Pancreas (tissue), 10 donors: Measurements from ENCODE around the gene KIF21B. TPM values are rescaled to one million over a fixed set of nuclear protein-coding genes. Genes with fewer than 3 reads are reported as not detected.
"Not testable (repeated sequence)": the region's sequence is repeated elsewhere in the genome, so short reads cannot be mapped to it uniquely, and the experiment has no call there.

Experiments
- ATAC-seq, 4 donors: fragments of 200-7000 bp; cut with Tn5 transposase; one replicate each; pipeline versions ENCODE4 v1.8.0 to v1.9.1; 2020; ENCODE audit warnings: mild to moderate bottlenecking in 4 of 4, moderate library complexity in 4 of 4
- DNase-seq, 6 donors: peaks; one replicate each; pipeline ENCODE4 v3.0.0-alpha.2; 2020
- FAIRE-seq: peaks from 2 replicates; lab custom pipeline; 2012; peaks lifted over from hg19 to GRCh38; lab: Jason Lieb, UNC
- H3K27ac ChIP-seq, 4 donors: fragments of 200-600 bp; sonication (generic); 1 replicate in 3 of 4; 2 replicates in 1 of 4; pipeline versions ENCODE4 v1.5.0 to v1.8.0; 2020
- H3K27me3 ChIP-seq, 4 donors: fragments of 200-600 bp; one replicate each; pipeline ENCODE4 v1.8.0; 2021
- H3K36me3 ChIP-seq, 3 donors: fragments of 200-600 bp; sonication (generic) in 1 of 3; one replicate each; pipeline versions ENCODE4 v1.5.0 to v1.8.0; 2020 to 2021
- H3K4me1 ChIP-seq, 3 donors: fragments of 200-600 bp; one replicate each; pipeline ENCODE4 v1.8.0; 2021
- H3K4me3 ChIP-seq, 4 donors: fragments of 200-600 bp; sonication (generic) in 2 of 4; one replicate each; pipeline versions ENCODE4 v1.5.0 to v1.8.0; 2020 to 2021
- H3K9me3 ChIP-seq, 4 donors: fragments of 200-600 bp; one replicate each; pipeline ENCODE4 v1.8.0; 2021
- WGBS, 2 donors: extraction: QIAGEN DNeasy Blood & Tissue Kit; methylation state at CpG; one replicate each; pipeline ENCODE4 v1.1.7; 2013; 5-methylcytosine and 5-hydroxymethylcytosine counted together
- intact Hi-C, 3 donors: fragments of 100-400 bp; cut with DNase I; formaldehyde crosslinking; loops; one replicate each; pipeline versions ENCODE4 v1.11.1 to v1.14.2; 2022
- polyA plus RNA-seq, 2 donors: library from polyadenylated mRNA; stranded (reverse); fragments of 200-250 nt; gene quantifications; one replicate each; pipeline ENCODE4 v1.2.3, GENCODE V29; 2013
- total RNA-seq, 6 donors: library from RNA; stranded (reverse); fragmentation: NEBNext Ultra II Directional in 4 of 6; extraction: Animal tissue kit (Norgen Biotek cat#: 25700) in 4 of 6; gene quantifications; one replicate each; pipeline versions ENCODE4 v1.2.1 to v1.2.4, GENCODE V29; 2021 to 2023
- TF ChIP-seq, protein P1 (sequence below), 4 donors: fragments of 200-600 bp; sonication (generic) in 3 of 4; IDR thresholded peaks; one replicate each; pipeline versions ENCODE4 v1.5.0 to v1.8.0; 2021; ENCODE audit warnings: antibody characterized with exemption in 4 of 4
- donor health status: healthy with polysubstance abuse.
- donor health status: DM: no; HTN: no; CAD: no; lungs with moderate emphysema.
- donor health status: DM: no; HTN: no; CAD: no.
- donor health status: control.
- donor health status: control.
- donor health status: Bipolar disorder and iron deficiency.
- donor health status: DM: yes; HTN: yes; CAD: no.
- donor health status: DM: no; HTN: no; CAD: no.
- donor health status: DM: no; HTN: no; CAD: no.
- donor health status: DM: yes; HTN: yes; CAD: no.

The KIF21B gene
- total and polyA plus RNA-seq, 8 donors: 0.51 to 2.5 (median 0.93) TPM

- DNase-seq (no peak), ATAC-seq (no peak), FAIRE-seq (no peak)
- H3K27ac ChIP-seq: no peak overlapping the region
- intact Hi-C loops: no loop called here
- TF ChIP-seq, protein P1, sequence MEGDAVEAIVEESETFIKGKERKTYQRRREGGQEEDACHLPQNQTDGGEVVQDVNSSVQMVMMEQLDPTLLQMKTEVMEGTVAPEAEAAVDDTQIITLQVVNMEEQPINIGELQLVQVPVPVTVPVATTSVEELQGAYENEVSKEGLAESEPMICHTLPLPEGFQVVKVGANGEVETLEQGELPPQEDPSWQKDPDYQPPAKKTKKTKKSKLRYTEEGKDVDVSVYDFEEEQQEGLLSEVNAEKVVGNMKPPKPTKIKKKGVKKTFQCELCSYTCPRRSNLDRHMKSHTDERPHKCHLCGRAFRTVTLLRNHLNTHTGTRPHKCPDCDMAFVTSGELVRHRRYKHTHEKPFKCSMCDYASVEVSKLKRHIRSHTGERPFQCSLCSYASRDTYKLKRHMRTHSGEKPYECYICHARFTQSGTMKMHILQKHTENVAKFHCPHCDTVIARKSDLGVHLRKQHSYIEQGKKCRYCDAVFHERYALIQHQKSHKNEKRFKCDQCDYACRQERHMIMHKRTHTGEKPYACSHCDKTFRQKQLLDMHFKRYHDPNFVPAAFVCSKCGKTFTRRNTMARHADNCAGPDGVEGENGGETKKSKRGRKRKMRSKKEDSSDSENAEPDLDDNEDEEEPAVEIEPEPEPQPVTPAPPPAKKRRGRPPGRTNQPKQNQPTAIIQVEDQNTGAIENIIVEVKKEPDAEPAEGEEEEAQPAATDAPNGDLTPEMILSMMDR (IDR thresholded peaks at IDR 0.05): no peak
- WGBS, 2 donors: 82 to 87% methylated on average over 11 of the region's 11 CpGs
- H3K4me1 ChIP-seq: no peaks in the 10 kb centered on the region
- H3K4me3 ChIP-seq: no peak overlapping the region
- no peaks in the 10 kb centered on the region for H3K36me3 ChIP-seq
- H3K27me3 ChIP-seq: no peaks in the 10 kb centered on the region
- no peaks in the 10 kb centered on the region for H3K9me3 ChIP-seq
Measured at GRCh38 chr1:200967693-200968468, 55.6 kb downstream of the KIF21B start.

- TF ChIP-seq, protein P1 (IDR thresholded peaks at IDR 0.05): no peak
- H3K4me3 ChIP-seq: no peak overlapping the region
- H3K27me3 ChIP-seq: no peaks in the 10 kb centered on the region
- H3K9me3 ChIP-seq: no peaks in the 10 kb centered on the region
- H3K4me1 ChIP-seq: no peaks in the 10 kb centered on the region
- H3K36me3 ChIP-seq: no peaks in the 10 kb centered on the region
- DNase-seq (no peak), ATAC-seq (no peak), FAIRE-seq (no peak)
- 97 to 98% methylated on average over 2 of the region's 2 CpGs for WGBS, 2 donors
- no peak overlapping the region for H3K27ac ChIP-seq
- intact Hi-C loops: no loop called here
Measured at GRCh38 chr1:200966934-200967333, 56.6 kb downstream of the KIF21B start.

DNA sequence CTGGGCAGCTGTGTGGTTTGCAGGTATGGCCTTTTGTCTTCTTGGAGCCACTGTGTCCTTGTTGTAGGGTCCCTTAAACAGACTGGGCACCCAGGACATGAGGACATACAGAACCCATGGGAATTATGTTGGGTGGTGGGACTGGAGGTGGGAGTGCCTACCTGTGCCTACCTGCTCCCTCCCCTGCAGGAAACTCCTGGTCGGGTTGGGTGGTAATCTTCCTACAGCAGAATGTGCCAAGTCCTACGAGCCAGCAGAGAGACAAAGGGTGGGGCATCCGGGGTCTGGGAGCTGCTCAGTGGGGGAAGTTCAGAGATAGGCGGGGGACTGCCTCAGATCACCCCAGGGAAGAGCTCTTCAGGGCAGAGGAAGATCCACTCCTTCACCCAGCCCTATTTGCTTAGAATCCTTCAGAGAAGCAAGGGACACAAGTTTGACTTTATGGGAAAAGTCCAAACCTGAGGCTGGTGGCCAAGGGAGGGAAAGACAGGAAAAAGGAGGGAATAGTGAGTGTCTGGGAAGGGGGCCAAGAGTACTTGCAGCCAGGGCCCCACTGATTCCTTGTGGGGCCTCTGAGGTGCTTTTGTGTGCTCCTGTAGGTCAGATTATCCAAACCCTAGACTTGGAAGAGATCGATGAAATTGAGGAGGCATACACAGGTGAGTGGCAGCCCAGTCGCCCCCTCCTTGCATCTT lies 58.3 kb downstream of the KIF21B start:
- H3K9me3 ChIP-seq: no peaks in the 10 kb centered on the region
- no peak for ATAC-seq
- no peaks in the 10 kb centered on the region for H3K36me3 ChIP-seq
- no peaks in the 10 kb centered on the region for H3K4me1 ChIP-seq
- TF ChIP-seq, protein P1 (IDR thresholded peaks at IDR 0.05): no peak
- no peak for FAIRE-seq
- peak in 1 of 6 donors; percentile 28 for DNase-seq
- no peak overlapping the region for H3K4me3 ChIP-seq
- 61 to 66% methylated on average over 6 of the region's 6 CpGs for WGBS, 2 donors
- intact Hi-C loops: no loop called here
- no peak overlapping the region for H3K27ac ChIP-seq
- H3K27me3 ChIP-seq: no peaks in the 10 kb centered on the region

DNA sequence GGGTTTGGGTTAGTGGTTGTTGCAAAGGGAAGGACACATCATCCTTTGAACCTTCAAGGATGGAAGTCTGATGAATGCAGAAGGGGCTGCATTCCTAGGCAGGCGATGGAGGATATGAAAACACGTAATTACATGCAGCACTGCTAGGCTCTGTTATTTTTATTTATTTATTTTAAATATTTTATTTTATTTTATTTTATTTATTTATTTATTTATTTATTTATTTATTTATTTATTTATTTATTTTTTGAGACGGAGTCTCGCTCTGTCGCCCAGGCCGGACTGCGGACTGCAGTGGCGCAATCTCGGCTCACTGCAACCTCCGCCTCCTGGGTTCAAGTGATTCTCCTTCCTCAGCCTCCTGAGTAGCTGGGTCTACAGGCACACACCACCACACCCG lies 59.6 kb downstream of the KIF21B start:
- H3K4me3 ChIP-seq, H3K9me3 ChIP-seq, DNase-seq, H3K27me3 ChIP-seq, H3K27ac ChIP-seq, FAIRE-seq, ATAC-seq, H3K4me1 ChIP-seq, H3K36me3 ChIP-seq, intact Hi-C loops: not testable (repeated sequence)
- 85 to 90% methylated on average over 11 of the region's 11 CpGs for WGBS, 2 donors

DNA sequence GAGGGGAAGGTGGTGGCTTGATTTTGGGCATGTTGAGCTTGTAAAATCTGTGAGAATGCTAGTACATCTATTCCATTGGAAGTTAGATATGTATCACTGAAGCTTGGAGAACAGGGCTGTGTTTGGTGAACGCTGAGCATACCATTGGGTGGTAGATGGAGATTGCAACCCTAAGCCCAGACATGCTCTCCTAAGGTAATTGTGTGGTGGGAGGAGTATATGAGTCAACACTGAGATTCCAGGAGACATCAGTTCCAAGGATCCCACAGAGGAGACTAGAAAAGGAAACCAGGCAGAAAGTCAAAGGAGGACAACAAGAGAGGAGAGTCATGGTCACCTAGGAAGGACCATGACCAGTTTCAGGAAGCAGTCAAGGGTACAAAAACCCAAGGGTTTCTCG lies 60.4 kb downstream of the KIF21B start:
- H3K4me3 ChIP-seq: no peak overlapping the region
- intact Hi-C loops: no loop called here
- FAIRE-seq (no peak), DNase-seq (peak in 1 of 6 donors; percentile 2), ATAC-seq (no peak)
- WGBS, 2 donors: 80 to 88% methylated on average over 2 of the region's 2 CpGs
- no peaks in the 10 kb centered on the region for H3K9me3 ChIP-seq
- no peak overlapping the region for H3K27ac ChIP-seq
- H3K4me1 ChIP-seq: no peaks in the 10 kb centered on the region
- no peaks in the 10 kb centered on the region for H3K36me3 ChIP-seq
- H3K27me3 ChIP-seq: no peaks in the 10 kb centered on the region
- TF ChIP-seq, protein P1 (IDR thresholded peaks at IDR 0.05): no peak
